Fibroblast of lung (primary cell): ENCODE measurements around the gene CEP78.

Experiments used
- EZH2 ChIP-seq: IDR thresholded peaks from 2 replicates; pipeline ENCODE4 v1.5.1; 2012; ENCODE audit warnings: low read length, control low read depth, mild to moderate bottlenecking; ENCODE audit errors: missing control alignments
- TF ChIP-seq, protein P1 (sequence below), 2 donors: IDR thresholded peaks in 1 of 2; conservative IDR thresholded peaks in 1 of 2; 1 replicate in 1 of 2; 2 replicates in 1 of 2; pipeline ENCODE4 v1.5.1; 2011 to 2012; ENCODE audit warnings: low read length in 2 of 2, control low read depth in 1 of 2, inconsistent platforms in 1 of 2, low read depth in 1 of 2, mild to moderate bottlenecking in 1 of 2

DNA sequence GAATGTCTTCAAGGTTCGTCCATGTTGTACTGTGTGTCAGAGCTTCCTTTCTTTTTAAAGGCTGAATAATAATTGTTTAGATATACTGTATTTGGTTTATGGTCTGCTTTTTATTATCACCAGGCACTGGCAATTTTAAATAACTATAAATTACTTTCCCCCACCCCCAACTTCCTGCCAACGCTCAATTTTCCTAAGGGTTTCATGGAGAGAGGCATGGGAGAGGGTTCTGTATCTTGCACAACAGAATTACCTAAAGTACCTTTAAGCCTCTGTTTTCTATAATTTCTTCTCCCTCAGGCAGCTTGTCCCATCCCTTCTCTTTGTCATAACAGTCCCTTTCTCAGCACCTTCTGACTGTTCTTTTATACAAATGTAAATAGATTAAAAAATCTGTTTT lies 71.5 kb downstream of the CEP78 start:
- TF ChIP-seq, protein P1, sequence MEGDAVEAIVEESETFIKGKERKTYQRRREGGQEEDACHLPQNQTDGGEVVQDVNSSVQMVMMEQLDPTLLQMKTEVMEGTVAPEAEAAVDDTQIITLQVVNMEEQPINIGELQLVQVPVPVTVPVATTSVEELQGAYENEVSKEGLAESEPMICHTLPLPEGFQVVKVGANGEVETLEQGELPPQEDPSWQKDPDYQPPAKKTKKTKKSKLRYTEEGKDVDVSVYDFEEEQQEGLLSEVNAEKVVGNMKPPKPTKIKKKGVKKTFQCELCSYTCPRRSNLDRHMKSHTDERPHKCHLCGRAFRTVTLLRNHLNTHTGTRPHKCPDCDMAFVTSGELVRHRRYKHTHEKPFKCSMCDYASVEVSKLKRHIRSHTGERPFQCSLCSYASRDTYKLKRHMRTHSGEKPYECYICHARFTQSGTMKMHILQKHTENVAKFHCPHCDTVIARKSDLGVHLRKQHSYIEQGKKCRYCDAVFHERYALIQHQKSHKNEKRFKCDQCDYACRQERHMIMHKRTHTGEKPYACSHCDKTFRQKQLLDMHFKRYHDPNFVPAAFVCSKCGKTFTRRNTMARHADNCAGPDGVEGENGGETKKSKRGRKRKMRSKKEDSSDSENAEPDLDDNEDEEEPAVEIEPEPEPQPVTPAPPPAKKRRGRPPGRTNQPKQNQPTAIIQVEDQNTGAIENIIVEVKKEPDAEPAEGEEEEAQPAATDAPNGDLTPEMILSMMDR (conservative IDR thresholded peaks at IDR 0.05 in 1 of 2, IDR thresholded peaks at IDR 0.05 in 1 of 2; ENCODE audit: low read depth in 1 of 2, low read length in 2 of 2), result no peak
- no peak for TF ChIP-seq EZH2
